Prostate gland (tissue), 2 donors: Measurements from ENCODE around the gene LPAR1.

ENCODE experiments used
- CTCF ChIP-seq, 4 experiments: fragments of 200-600 bp in 2 of 4; fragments of 450-650 bp in 2 of 4; sonication (generic) in 2 of 4; IDR thresholded peaks; 1 replicate in 3 of 4; 2 replicates in 1 of 4; pipeline ENCODE4 v1.5.1; 2016 to 2019; ENCODE audit warnings: antibody characterized with exemption in 4 of 4, mild to moderate bottlenecking in 2 of 4, moderate library complexity in 2 of 4
- POLR2A ChIP-seq: fragments of 450-650 bp; IDR thresholded peaks from one replicate; pipeline ENCODE4 v1.6.1; 2016; ENCODE audit warnings: antibody characterized with exemption, mild to moderate bottlenecking

- TF ChIP-seq CTCF (IDR thresholded peaks at IDR 0.05) (no peak), POLR2A (no peak)
Measured at GRCh38 chr9:110949081-110949480, 89.2 kb downstream of the LPAR1 start.
